H1 (cell line): ENCODE results near the gene MUC16. TPM values are rescaled to one million over a fixed set of nuclear protein-coding genes. Genes with fewer than 3 reads are reported as not detected.

Source experiments
- CTCF ChIA-PET: fragments of 300-600 bp; sonication (Branson Sonifier 250); formaldehyde crosslinking; loops from one replicate; lab custom pipeline; 2021; ENCODE audit not compliant: partially characterized antibody; lab: Charles Lee
- POLR2A ChIA-PET: fragments of 300-600 bp; sonication (Branson Sonifier 250); formaldehyde crosslinking; loops from one replicate; lab custom pipeline; 2021; ENCODE audit warnings: inconsistent platforms; ENCODE audit not compliant: partially characterized antibody; lab: Charles Lee
- DNase-seq, 2 experiments: peaks; one replicate each; pipeline versions ENCODE4 v3.0.0 to v3.0.0-alpha.2; 2010 to 2022; ENCODE audit warnings: low spot score in 2 of 2, low read depth in 1 of 2, mixed read lengths in 1 of 2
- FAIRE-seq: peaks from 2 replicates; lab custom pipeline; 2011; peaks lifted over from hg19 to GRCh38; lab: Jason Lieb, UNC
- H2AFZ ChIP-seq: 2 replicates; pipeline ENCODE4 v1.8.1; 2012; ENCODE audit warnings: low read length, inconsistent platforms
- H2AK5ac ChIP-seq: 2 replicates; pipeline ENCODE4 v1.6.1; 2013; ENCODE audit warnings: low read depth, low read length
- H2BK120ac ChIP-seq: replicated peaks from 2 replicates; pipeline ENCODE3; 2013; ENCODE audit warnings: low read depth, low read length, inconsistent platforms
- H2BK12ac ChIP-seq: 2 replicates; pipeline ENCODE4 v1.6.1; 2013; ENCODE audit warnings: low read depth, low read length
- H2BK15ac ChIP-seq: 2 replicates; pipeline ENCODE4 v1.6.1; 2013; ENCODE audit warnings: low read length
- H2BK20ac ChIP-seq: 2 replicates; pipeline ENCODE4 v1.6.1; 2013; ENCODE audit warnings: low read length
- H2BK5ac ChIP-seq: 2 replicates; pipeline ENCODE4 v1.6.1; 2013; ENCODE audit warnings: low read depth, low read length
- H3K14ac ChIP-seq: 2 replicates; pipeline ENCODE4 v1.6.1; 2013; ENCODE audit warnings: inconsistent platforms; ENCODE audit not compliant: insufficient read length
- H3K18ac ChIP-seq: 2 replicates; pipeline ENCODE4 v1.6.1; 2013; ENCODE audit warnings: low read length; ENCODE audit errors: extremely low read depth
- H3K23ac ChIP-seq: 2 replicates; pipeline ENCODE4 v1.6.1; 2013; ENCODE audit warnings: inconsistent platforms; ENCODE audit not compliant: insufficient read length
- H3K23me2 ChIP-seq: 2 replicates; pipeline ENCODE4 v1.6.1; 2013; ENCODE audit warnings: low read depth, low read length
- H3K27ac ChIP-seq: 2 replicates; pipeline ENCODE4 v1.6.1; 2011; ENCODE audit warnings: low read depth, low read length, inconsistent platforms
- H3K27me3 ChIP-seq, 4 experiments: replicated peaks in 1 of 4; 1 replicate in 1 of 4; 2 replicates in 3 of 4; pipeline versions ENCODE4 v1.6.1 to v1.8.1; 2011 to 2013; ENCODE audit warnings: low read length in 3 of 4, mild to moderate bottlenecking in 3 of 4, inconsistent platforms in 2 of 4, mixed read lengths in 2 of 4, moderate library complexity in 1 of 4; ENCODE audit not compliant: control insufficient read depth in 3 of 4, insufficient read depth in 3 of 4; ENCODE audit errors: extremely low read depth in 1 of 4
- H3K36me3 ChIP-seq, 4 experiments: 2 replicates each; pipeline versions ENCODE4 v1.6.1 to v1.8.1; 2011 to 2013; ENCODE audit warnings: mild to moderate bottlenecking in 4 of 4, low read length in 3 of 4, moderate library complexity in 2 of 4, control low read depth in 1 of 4, inconsistent platforms in 1 of 4; ENCODE audit not compliant: insufficient read depth in 4 of 4, control insufficient read depth in 2 of 4
- H3K4ac ChIP-seq: replicated peaks from 2 replicates; pipeline ENCODE3; 2013; ENCODE audit warnings: low read length, low read depth, mixed read lengths, inconsistent platforms; ENCODE audit not compliant: insufficient read length
- H3K4me1 ChIP-seq, 4 experiments: replicated peaks in 1 of 4; 1 replicate in 1 of 4; 2 replicates in 3 of 4; pipeline versions ENCODE4 v1.6.1 to v1.8.1; 2011 to 2013; ENCODE audit warnings: low read length in 3 of 4, inconsistent platforms in 2 of 4, mixed read lengths in 1 of 4; ENCODE audit not compliant: insufficient read depth in 4 of 4, control insufficient read depth in 3 of 4
- H3K4me2 ChIP-seq, 2 experiments: 2 replicates each; pipeline versions ENCODE4 v1.6.1 to v1.8.1; 2011 to 2013; ENCODE audit warnings: low read depth in 2 of 2, low read length in 2 of 2, control low read depth in 1 of 2, inconsistent platforms in 1 of 2, mild to moderate bottlenecking in 1 of 2; ENCODE audit not compliant: insufficient read depth in 1 of 2
- H3K4me3 ChIP-seq, 4 experiments: fragments of 200-600, 300-600 bp in 1 of 4; sonication (generic), shearing (Covaris generic), sonication (Bioruptor Twin) in 1 of 4; 2 replicates each; pipeline versions ENCODE4 v1.5.1 to v1.8.1; 2011 to 2016; ENCODE audit warnings: low read length in 4 of 4, low read depth in 3 of 4, control low read depth in 2 of 4, inconsistent platforms in 2 of 4, mild to moderate bottlenecking in 2 of 4, mixed read lengths in 1 of 4, moderate library complexity in 1 of 4; ENCODE audit not compliant: insufficient read depth in 2 of 4; ENCODE audit errors: extremely low read depth in 1 of 4
- H3K56ac ChIP-seq: replicated peaks from 2 replicates; pipeline ENCODE3; 2013; ENCODE audit warnings: low read depth, mild to moderate bottlenecking, mixed read lengths, low read length, inconsistent platforms; ENCODE audit not compliant: insufficient read length
- H3K79me1 ChIP-seq: 2 replicates; pipeline ENCODE4 v1.6.1; 2013; ENCODE audit warnings: low read depth, low read length, control low read depth
- H3K79me2 ChIP-seq, 2 experiments: 2 replicates each; pipeline versions ENCODE4 v1.6.1 to v1.8.1; 2012 to 2013; ENCODE audit warnings: low read length in 2 of 2, mild to moderate bottlenecking in 2 of 2, inconsistent platforms in 1 of 2; ENCODE audit not compliant: insufficient read depth in 2 of 2, control insufficient read depth in 1 of 2
- H3K9ac ChIP-seq, 4 experiments: replicated peaks in 1 of 4; 1 replicate in 1 of 4; 2 replicates in 3 of 4; pipeline versions ENCODE4 v1.6.1 to v1.8.1; 2011 to 2013; ENCODE audit warnings: low read depth in 3 of 4, low read length in 3 of 4, control low read depth in 2 of 4, mild to moderate bottlenecking in 2 of 4, moderate library complexity in 2 of 4, inconsistent platforms in 1 of 4; ENCODE audit errors: extremely low read depth in 1 of 4
- H3K9me3 ChIP-seq, 2 experiments: 2 replicates each; pipeline versions ENCODE4 v1.6.1 to v1.8.1; 2012 to 2013; ENCODE audit warnings: mild to moderate bottlenecking in 2 of 2, moderate library complexity in 2 of 2, control low read depth in 1 of 2, inconsistent platforms in 1 of 2, low read depth in 1 of 2, low read length in 1 of 2, mixed read lengths in 1 of 2; ENCODE audit not compliant: insufficient read depth in 2 of 2
- H4K20me1 ChIP-seq, 2 experiments: replicated peaks in 1 of 2; 2 replicates each; pipeline versions ENCODE3 to v1.8.1; 2011 to 2013; ENCODE audit warnings: inconsistent platforms in 2 of 2, low read length in 2 of 2, mild to moderate bottlenecking in 1 of 2; ENCODE audit not compliant: insufficient read depth in 2 of 2, control insufficient read depth in 1 of 2
- H4K5ac ChIP-seq: 2 replicates; pipeline ENCODE4 v1.6.1; 2013; ENCODE audit warnings: low read length, low read depth, mixed read lengths, inconsistent platforms; ENCODE audit not compliant: insufficient read length
- H4K8ac ChIP-seq: 2 replicates; pipeline ENCODE4 v1.8.0; 2013; ENCODE audit warnings: mild to moderate bottlenecking, moderate library complexity, low read length, inconsistent platforms; ENCODE audit not compliant: insufficient read depth; ENCODE audit errors: extremely low read depth
- H4K91ac ChIP-seq: replicated peaks from 2 replicates; pipeline ENCODE3; 2013; ENCODE audit warnings: low read length, mixed read lengths, inconsistent platforms; ENCODE audit not compliant: insufficient read length
- BACH1 ChIP-seq: IDR thresholded peaks from 2 replicates; pipeline ENCODE4 v1.6.1; 2012; ENCODE audit warnings: low read length, improper control_type of control experiment
- CBX5 ChIP-seq: fragments of 300-800, 300-1000 bp; sonication (generic); IDR thresholded peaks from 2 replicates; pipeline ENCODE4 v1.7.1; 2016; ENCODE audit warnings: antibody characterized with exemption, low read length, low read depth
- CBX8 ChIP-seq: fragments of 300-800, 300-1000 bp; sonication (generic); IDR thresholded peaks from 2 replicates; pipeline ENCODE4 v1.7.1; 2016; ENCODE audit warnings: low read depth, low read length, borderline replicate concordance
- EGR1 ChIP-seq: IDR thresholded peaks from 2 replicates; pipeline ENCODE4 v1.6.1; 2011; ENCODE audit warnings: low read depth, low read length, borderline replicate concordance
- POLR2A ChIP-seq, 2 experiments: IDR thresholded peaks; 1 replicate in 1 of 2; 2 replicates in 1 of 2; pipeline ENCODE4 v1.6.1; 2011; ENCODE audit warnings: low read depth in 2 of 2, low read length in 2 of 2, mild to moderate bottlenecking in 2 of 2; ENCODE audit errors: control extremely low read depth in 1 of 2
- RFX5 ChIP-seq: IDR thresholded peaks from 2 replicates; pipeline ENCODE4 v1.6.1; 2011; ENCODE audit warnings: low read depth, low read length, improper control_type of control experiment, borderline replicate concordance
- RNF2 ChIP-seq: fragments of 200-900, 300-1000 bp; sonication (generic); IDR thresholded peaks from 2 replicates; pipeline ENCODE4 v1.7.1; 2016; ENCODE audit warnings: borderline replicate concordance, low read depth, mild to moderate bottlenecking, antibody characterized with exemption, low read length; ENCODE audit not compliant: poor library complexity, severe bottlenecking; ENCODE audit errors: missing control alignments
- SRF ChIP-seq: IDR thresholded peaks from 2 replicates; pipeline ENCODE4 v1.6.1; 2011; ENCODE audit warnings: mild to moderate bottlenecking, low read depth, low read length, moderate library complexity
- TAF7 ChIP-seq: optimal IDR thresholded peaks from 2 replicates; pipeline ENCODE3; 2011; ENCODE audit warnings: low read depth, mild to moderate bottlenecking, inconsistent platforms, low read length, moderate library complexity, borderline replicate concordance
- TBP ChIP-seq: IDR thresholded peaks from 2 replicates; pipeline ENCODE4 v1.6.1; 2011; ENCODE audit warnings: low read depth, low read length, improper control_type of control experiment
- TCF12 ChIP-seq: IDR thresholded peaks from 2 replicates; pipeline ENCODE4 v1.6.1; 2011; ENCODE audit warnings: low read depth, mild to moderate bottlenecking, low read length
- WGBS, 2 experiments: shearing (Covaris generic) in 1 of 2; methylation state at CpG; one replicate each; pipeline versions ENCODE4 v1.1.6 to v1.1.7; 2013 to 2015; ENCODE audit warnings: low lambda C conversion rate in 2 of 2, mixed read lengths in 2 of 2, inconsistent platforms in 1 of 2, low coverage in 1 of 2, missing lambda C conversion rate in 1 of 2; ENCODE audit not compliant: insufficient replicate concordance in 2 of 2, insufficient coverage in 1 of 2, insufficient read length in 1 of 2; ENCODE audit errors: extremely low coverage in 1 of 2, missing lambda C conversion rate in 1 of 2; 5-methylcytosine and 5-hydroxymethylcytosine counted together
- polyA plus RNA-seq, 7 experiments: library from polyadenylated mRNA; depleted of rRNA in 3 of 7; stranded (reverse) in 5 of 7; unstranded in 2 of 7; fragments of >200 nt in 5 of 7; fragments of 200-250 nt in 2 of 7; gene quantifications; 1 replicate in 5 of 7; 2 replicates in 1 of 7; 4 replicates in 1 of 7; pipeline versions ENCODE4 v1.2.1 to v1.2.3, GENCODE V29; 2011 to 2013; ENCODE audit warnings: missing spikeins in 2 of 7, mixed read lengths in 2 of 7
- total RNA-seq: library from RNA; stranded (reverse); fragmentation: NEBNext Ultra II Directional; extraction: Animal tissue kit (Norgen Biotek cat#: 25700); gene quantifications from 2 replicates; pipeline ENCODE4 v1.2.1, GENCODE V29; 2021
- TF ChIP-seq, protein P1 (sequence below): IDR thresholded peaks from 2 replicates; pipeline ENCODE4 v1.6.1; 2011; ENCODE audit warnings: low read depth, mild to moderate bottlenecking, low read length; ENCODE audit not compliant: insufficient read depth

MUC16 gene
- total and polyA plus RNA-seq, 2 of the 8 experiments (the other 6 are each of a cell fraction or from before 2014, with no cell fraction given), result 0.17 to 0.60 TPM

DNA sequence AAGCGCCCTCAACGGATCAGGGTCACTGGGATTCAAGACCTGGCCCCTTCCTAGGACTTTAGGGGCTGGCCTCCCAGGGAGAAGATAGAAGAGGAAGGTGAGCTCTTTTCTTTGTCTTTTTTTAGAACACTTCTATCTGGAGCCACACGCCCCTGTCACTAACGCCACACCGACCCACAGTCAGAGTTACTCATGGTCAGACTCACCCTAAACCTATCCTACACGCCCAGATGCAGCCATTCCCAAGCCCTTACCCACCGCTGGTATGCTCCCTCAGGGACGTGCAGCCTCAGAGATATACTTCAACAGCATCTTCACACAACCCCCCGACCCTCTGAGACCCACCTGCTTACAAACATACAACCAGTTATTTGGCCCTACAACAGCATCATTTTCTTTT is 29.9 kb upstream of the MUC16 start:
- FAIRE-seq, result no peak
- Histone ChIP-seq H3K36me3 (no peaks in the 10 kb centered on the region; a peak in 1 of 8 replicates), H3K23me2 (peaks cover 4% of the 10 kb centered on the region; the same call in 1 of the 2 replicates), H3K27ac (no peak overlapping the region; the same call in 1 of the 2 replicates), H4K91ac (peak overlapping the region; percentile 11), H2AK5ac (peak overlapping the region; percentile 65; the same call in 1 of the 2 replicates), H3K79me1 (no peaks in the 10 kb centered on the region), H4K8ac (no peak overlapping the region), H3K14ac (no peak overlapping the region), H3K4me2 (no peak overlapping the region), H4K20me1 (no peaks in the 10 kb centered on the region), H3K18ac (no peak overlapping the region), H2BK12ac (peak overlapping the region; percentile 75; the same call in 1 of the 2 replicates), H3K27me3 (no peaks in the 10 kb centered on the region), H2BK5ac (peak overlapping the region; percentile 73; the same call in 1 of the 2 replicates), H3K9me3 (no peaks in the 10 kb centered on the region), H2BK20ac (0 out of 2 replicates have a peak overlapping the region, but pooled peaks have one; percentile 56), H2AFZ (peak overlapping the region; percentile 65; the same call in 1 of the 2 replicates), H3K9ac (no peak overlapping the region), H3K4me1 (no peaks in the 10 kb centered on the region), H2BK120ac (peak overlapping the region; percentile 43), H3K56ac (no peak overlapping the region), H3K4ac (no peak overlapping the region), H3K4me3 (no peak overlapping the region), H3K79me2 (no peaks in the 10 kb centered on the region), H3K23ac (no peak overlapping the region), H4K5ac (no peak overlapping the region), H2BK15ac (no peak overlapping the region)
- CTCF ChIA-PET, result interaction anchor here (0.6 to 1.2 kb wide), 4 partner anchors 11 to 376 kb away, joined by 3 to 4 read pairs (median 3); no protein-coding TSS in a partner anchor
- no peak for DNase-seq
- 88% methylated on average over 9 of the region's 9 CpGs; no CpG with 5 or more reads in 1 of the 2 experiments for WGBS, 2 experiments
- TF ChIP-seq, protein P1, sequence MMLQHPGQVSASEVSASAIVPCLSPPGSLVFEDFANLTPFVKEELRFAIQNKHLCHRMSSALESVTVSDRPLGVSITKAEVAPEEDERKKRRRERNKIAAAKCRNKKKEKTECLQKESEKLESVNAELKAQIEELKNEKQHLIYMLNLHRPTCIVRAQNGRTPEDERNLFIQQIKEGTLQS, result no peak
- TF ChIP-seq RFX5 (no peak), TCF12 (no peak), TAF7 (no peak), EGR1 (no peak), RNF2 (no peak), TBP (no peak), POLR2A (IDR thresholded peaks at IDR 0.05; ENCODE audit: control extremely low read depth in 1 of 2, low read depth in 2 of 2, low read length in 2 of 2) (no peak), CBX5 (no peak), SRF (no peak), BACH1 (no peak), CBX8 (no peak)
- POLR2A ChIA-PET, result interaction anchor here (1.8 kb wide), 1 partner anchor 14 kb away, joined by 5 read pairs; no protein-coding TSS in a partner anchor
